CD14-positive monocyte (primary cell): ENCODE data around the gene SAMD14. TPM values are rescaled to one million over a fixed set of nuclear protein-coding genes. Genes with fewer than 3 reads are reported as not detected.

Experiments used
- DNase-seq, 3 donors: peaks; one replicate each; pipeline ENCODE4 v3.0.0-alpha.2; 2011 to 2022
- H2AFZ ChIP-seq: 2 replicates; pipeline ENCODE4 v1.6.0; 2012; ENCODE audit warnings: mild to moderate bottlenecking, low read depth, low read length, inconsistent platforms; ENCODE audit not compliant: insufficient read depth, poor library complexity, severe bottlenecking
- H3K27ac ChIP-seq, 2 donors: 1 replicate in 1 of 2; 2 replicates in 1 of 2; pipeline ENCODE4 v1.5.1; 2012 to 2013; ENCODE audit warnings: low read length in 2 of 2, control low read depth in 1 of 2, inconsistent platforms in 1 of 2, low read depth in 1 of 2, mild to moderate bottlenecking in 1 of 2
- H3K27me3 ChIP-seq, 2 donors: one replicate each; pipeline versions ENCODE4 v1.6.0 to v1.6.1; 2011 to 2013; ENCODE audit warnings: low read length in 2 of 2; ENCODE audit not compliant: control insufficient read depth in 2 of 2, insufficient read depth in 2 of 2
- H3K36me3 ChIP-seq, 2 donors: replicated peaks in 1 of 2; 1 replicate in 1 of 2; 2 replicates in 1 of 2; pipeline versions ENCODE4 v1.5.1 to v1.6.1; 2012 to 2013; ENCODE audit warnings: low read length in 2 of 2, control low read depth in 1 of 2, inconsistent platforms in 1 of 2, mild to moderate bottlenecking in 1 of 2; ENCODE audit not compliant: insufficient read depth in 2 of 2, control insufficient read depth in 1 of 2
- H3K4me1 ChIP-seq, 2 donors: 1 replicate in 1 of 2; 2 replicates in 1 of 2; pipeline versions ENCODE4 v1.5.1 to v1.6.1; 2012 to 2013; ENCODE audit warnings: low read length in 2 of 2, control low read depth in 1 of 2, inconsistent platforms in 1 of 2, mild to moderate bottlenecking in 1 of 2, moderate library complexity in 1 of 2; ENCODE audit not compliant: insufficient read depth in 2 of 2, control insufficient read depth in 1 of 2
- H3K4me2 ChIP-seq: replicated peaks from 2 replicates; pipeline ENCODE3; 2012; ENCODE audit warnings: low read length, moderate library complexity, mild to moderate bottlenecking; ENCODE audit not compliant: poor library complexity, severe bottlenecking; ENCODE audit errors: extremely low read depth
- H3K4me3 ChIP-seq, 3 experiments: fragments of 200-600 bp in 1 of 3; sonication (generic) in 1 of 3; replicated peaks in 1 of 3; 1 replicate in 2 of 3; 2 replicates in 1 of 3; pipeline ENCODE4 v1.5.1; 2011 to 2013; ENCODE audit warnings: low read length in 3 of 3, mild to moderate bottlenecking in 3 of 3, control low read depth in 2 of 3, low read depth in 2 of 3, inconsistent platforms in 1 of 3, moderate library complexity in 1 of 3
- H3K79me2 ChIP-seq: 2 replicates; pipeline ENCODE4 v1.6.0; 2012; ENCODE audit warnings: mild to moderate bottlenecking, control low read depth, inconsistent platforms, low read length, moderate library complexity; ENCODE audit not compliant: insufficient read depth
- H3K9ac ChIP-seq: 2 replicates; pipeline ENCODE4 v1.6.0; 2017; ENCODE audit warnings: low read length, mild to moderate bottlenecking; ENCODE audit not compliant: insufficient read depth, poor library complexity, severe bottlenecking
- H3K9me3 ChIP-seq, 2 donors: replicated peaks in 1 of 2; 1 replicate in 1 of 2; 2 replicates in 1 of 2; pipeline versions ENCODE4 v1.5.1 to v1.6.1; 2012 to 2013; ENCODE audit warnings: low read length in 2 of 2, control low read depth in 1 of 2; ENCODE audit not compliant: control insufficient read depth in 1 of 2, insufficient read depth in 1 of 2
- H4K20me1 ChIP-seq: 2 replicates; pipeline ENCODE4 v1.6.0; 2012; ENCODE audit warnings: mild to moderate bottlenecking, low read length, control low read depth, moderate library complexity; ENCODE audit not compliant: insufficient read depth
- H3K27ac Mint-ChIP-seq, 7 donors: one replicate each; pipeline ENCODE4 v1.8.0; 2020; ENCODE audit warnings: mild to moderate bottlenecking in 7 of 7, mixed read lengths in 7 of 7, moderate library complexity in 6 of 7, inconsistent platforms in 2 of 7
- H3K27me3 Mint-ChIP-seq, 3 donors: one replicate each; pipeline ENCODE4 v1.8.0; 2021 to 2022; ENCODE audit warnings: low read depth in 3 of 3, mild to moderate bottlenecking in 3 of 3, mixed read lengths in 3 of 3, moderate library complexity in 3 of 3, inconsistent platforms in 1 of 3
- H3K36me3 Mint-ChIP-seq, 2 donors: one replicate each; pipeline ENCODE4 v1.8.0; 2020; ENCODE audit warnings: mixed read lengths in 2 of 2, inconsistent platforms in 1 of 2, mild to moderate bottlenecking in 1 of 2
- H3K4me1 Mint-ChIP-seq: one replicate; pipeline ENCODE4 v1.8.0; 2020; ENCODE audit warnings: mild to moderate bottlenecking, mixed read lengths
- H3K4me3 Mint-ChIP-seq, 2 donors: one replicate each; pipeline ENCODE4 v1.8.0; 2020; ENCODE audit warnings: mild to moderate bottlenecking in 2 of 2, mixed read lengths in 2 of 2, moderate library complexity in 1 of 2
- H3K9me3 Mint-ChIP-seq, 7 donors: one replicate each; pipeline ENCODE4 v1.8.0; 2020 to 2022; ENCODE audit warnings: mixed read lengths in 7 of 7, mild to moderate bottlenecking in 6 of 7, moderate library complexity in 6 of 7, inconsistent platforms in 2 of 7
- CTCF ChIP-seq: fragments of 200-600 bp; IDR thresholded peaks from one replicate; pipeline ENCODE4 v1.8.0; 2022; ENCODE audit warnings: antibody characterized with exemption, mild to moderate bottlenecking
- WGBS: methylation state at CpG from one replicate; pipeline ENCODE4 v1.1.5; 2013; ENCODE audit warnings: missing lambda C conversion rate; ENCODE audit not compliant: insufficient coverage; 5-methylcytosine and 5-hydroxymethylcytosine counted together
- intact Hi-C, 2 donors: fragments of 100-400 bp; cut with micrococcal nuclease; formaldehyde crosslinking; loops; one replicate each; pipeline versions ENCODE4 v1.15.0 to v1.15.1; 2023
- polyA plus RNA-seq, 3 donors: library from polyadenylated mRNA; depleted of rRNA in 1 of 3; unstranded in 2 of 3; stranded (reverse) in 1 of 3; fragments of 300-500 nt in 2 of 3; fragments of >200 nt in 1 of 3; fragmentation: Illumina TruSeq in 2 of 3; gene quantifications; 1 replicate in 2 of 3; 2 replicates in 1 of 3; pipeline ENCODE4 v1.2.3, GENCODE V29; 2012 to 2021

The SAMD14 gene
- polyA plus RNA-seq, 3 donors, result 0.09 TPM; not detected in 2

GRCh38 chr17:50090971-50091917 is 38.7 kb downstream of the SAMD14 start:
- Histone ChIP-seq H3K36me3 (no peaks in the 10 kb centered on the region), H4K20me1 (no peaks in the 10 kb centered on the region)
- WGBS, result 85% methylated on average over 8 of the region's 15 CpGs

GRCh38 chr17:50090071-50090470 is 39.9 kb downstream of the SAMD14 start:
- Histone ChIP-seq H3K4me3 (no peak overlapping the region), H3K4me2 (no peak overlapping the region), H2AFZ (no peak overlapping the region), H3K27ac (no peak overlapping the region), H4K20me1 (no peaks in the 10 kb centered on the region), H3K4me1 (peaks cover 5 to 9% of the 10 kb centered on the region in 2 donors), H3K9me3 (no peaks in the 10 kb centered on the region), H3K79me2 (no peaks in the 10 kb centered on the region), H3K36me3 (no peaks in the 10 kb centered on the region), H3K9ac (no peak overlapping the region), H3K27me3 (no peaks in the 10 kb centered on the region)
- H3K4me1 Mint-ChIP-seq, result peaks cover 6% of the 10 kb centered on the region
- TF ChIP-seq CTCF, result no peak
- H3K36me3 Mint-ChIP-seq, result no peaks in the 10 kb centered on the region
- H3K27ac Mint-ChIP-seq, result no peak overlapping the region
- intact Hi-C loops, result no loop called here
- no peak for DNase-seq
- H3K27me3 Mint-ChIP-seq, result peaks cover 4 to 8% (median 7%) of the 10 kb centered on the region in 3 donors
- peaks cover 0 to 3% (median 0%) of the 10 kb centered on the region in 7 donors for H3K9me3 Mint-ChIP-seq
- no peak overlapping the region for H3K4me3 Mint-ChIP-seq
- 100% methylated on average over 2 of the region's 6 CpGs for WGBS

More at GRCh38 chr17:50090971-50091917, 38.7 kb downstream of the SAMD14 start:
- Histone ChIP-seq H3K27ac (no peak overlapping the region), H3K79me2 (peaks cover 7% of the 10 kb centered on the region), H3K4me3 (no peak overlapping the region), H3K9me3 (no peaks in the 10 kb centered on the region), H3K27me3 (no peaks in the 10 kb centered on the region), H3K4me2 (no peak overlapping the region), H2AFZ (no peak overlapping the region), H3K4me1 (peaks cover 13 to 20% of the 10 kb centered on the region in 2 donors), H3K9ac (no peak overlapping the region)
- intact Hi-C loops, result no loop called here
- DNase-seq, result no peak
- H3K9me3 Mint-ChIP-seq, result peaks cover 0 to 3% (median 0%) of the 10 kb centered on the region in 7 donors
- H3K27ac Mint-ChIP-seq, result no peak overlapping the region
- no peaks in the 10 kb centered on the region for H3K36me3 Mint-ChIP-seq
- H3K27me3 Mint-ChIP-seq, result peaks cover 4 to 8% (median 4%) of the 10 kb centered on the region in 3 donors
- TF ChIP-seq CTCF, result no peak
- peaks cover 17% of the 10 kb centered on the region for H3K4me1 Mint-ChIP-seq
- H3K4me3 Mint-ChIP-seq, result no peak overlapping the region
